Measurements from ENCODE around the gene SEC14L1.

DNA sequence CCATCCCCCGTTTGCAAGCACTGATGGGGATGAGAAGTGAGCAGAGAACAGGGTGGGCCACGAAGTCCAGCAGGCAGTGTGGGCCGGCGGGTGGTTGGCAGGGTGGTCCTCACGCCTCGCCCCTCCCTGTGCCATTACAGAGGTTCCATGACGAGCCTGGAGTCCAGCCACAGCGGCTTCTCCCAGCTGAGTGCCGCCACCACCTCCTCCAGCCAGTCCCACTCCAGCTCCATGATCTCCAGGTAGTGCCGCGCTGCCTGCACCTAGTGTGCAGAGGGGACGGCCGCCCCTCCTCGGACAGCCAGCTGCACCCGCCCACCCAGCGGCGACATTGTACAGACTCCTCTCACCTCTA lies 73.0 kb downstream of the SEC14L1 start:
- TF ChIP-seq, protein P1, sequence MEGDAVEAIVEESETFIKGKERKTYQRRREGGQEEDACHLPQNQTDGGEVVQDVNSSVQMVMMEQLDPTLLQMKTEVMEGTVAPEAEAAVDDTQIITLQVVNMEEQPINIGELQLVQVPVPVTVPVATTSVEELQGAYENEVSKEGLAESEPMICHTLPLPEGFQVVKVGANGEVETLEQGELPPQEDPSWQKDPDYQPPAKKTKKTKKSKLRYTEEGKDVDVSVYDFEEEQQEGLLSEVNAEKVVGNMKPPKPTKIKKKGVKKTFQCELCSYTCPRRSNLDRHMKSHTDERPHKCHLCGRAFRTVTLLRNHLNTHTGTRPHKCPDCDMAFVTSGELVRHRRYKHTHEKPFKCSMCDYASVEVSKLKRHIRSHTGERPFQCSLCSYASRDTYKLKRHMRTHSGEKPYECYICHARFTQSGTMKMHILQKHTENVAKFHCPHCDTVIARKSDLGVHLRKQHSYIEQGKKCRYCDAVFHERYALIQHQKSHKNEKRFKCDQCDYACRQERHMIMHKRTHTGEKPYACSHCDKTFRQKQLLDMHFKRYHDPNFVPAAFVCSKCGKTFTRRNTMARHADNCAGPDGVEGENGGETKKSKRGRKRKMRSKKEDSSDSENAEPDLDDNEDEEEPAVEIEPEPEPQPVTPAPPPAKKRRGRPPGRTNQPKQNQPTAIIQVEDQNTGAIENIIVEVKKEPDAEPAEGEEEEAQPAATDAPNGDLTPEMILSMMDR (IDR thresholded peaks at IDR 0.05; ENCODE audit: borderline replicate concordance, extremely low read depth, low read length, poor library complexity, severe bottlenecking) = no peak
- TF ChIP-seq EZH2 (IDR thresholded peaks at IDR 0.05; ENCODE audit: borderline replicate concordance, low read depth, low read length, severe bottlenecking) = no peak
